Stimulated activated CD8-positive, alpha-beta memory T cell treated with anti-CD3 and anti-CD28 coated beads, Interleukin-15, amount 100 ng/mL, for 24 hours (primary cell): ENCODE measurements around the gene GPC5.
"Not testable (repeated sequence)": the region's sequence is repeated elsewhere in the genome, so short reads cannot be mapped to it uniquely, and the experiment has no call there.

Source experiments
- DNase-seq: peaks from one replicate; pipeline ENCODE4 v3.0.0-alpha.2; 2020; ENCODE audit warnings: low read depth

GPC5 gene

DNA sequence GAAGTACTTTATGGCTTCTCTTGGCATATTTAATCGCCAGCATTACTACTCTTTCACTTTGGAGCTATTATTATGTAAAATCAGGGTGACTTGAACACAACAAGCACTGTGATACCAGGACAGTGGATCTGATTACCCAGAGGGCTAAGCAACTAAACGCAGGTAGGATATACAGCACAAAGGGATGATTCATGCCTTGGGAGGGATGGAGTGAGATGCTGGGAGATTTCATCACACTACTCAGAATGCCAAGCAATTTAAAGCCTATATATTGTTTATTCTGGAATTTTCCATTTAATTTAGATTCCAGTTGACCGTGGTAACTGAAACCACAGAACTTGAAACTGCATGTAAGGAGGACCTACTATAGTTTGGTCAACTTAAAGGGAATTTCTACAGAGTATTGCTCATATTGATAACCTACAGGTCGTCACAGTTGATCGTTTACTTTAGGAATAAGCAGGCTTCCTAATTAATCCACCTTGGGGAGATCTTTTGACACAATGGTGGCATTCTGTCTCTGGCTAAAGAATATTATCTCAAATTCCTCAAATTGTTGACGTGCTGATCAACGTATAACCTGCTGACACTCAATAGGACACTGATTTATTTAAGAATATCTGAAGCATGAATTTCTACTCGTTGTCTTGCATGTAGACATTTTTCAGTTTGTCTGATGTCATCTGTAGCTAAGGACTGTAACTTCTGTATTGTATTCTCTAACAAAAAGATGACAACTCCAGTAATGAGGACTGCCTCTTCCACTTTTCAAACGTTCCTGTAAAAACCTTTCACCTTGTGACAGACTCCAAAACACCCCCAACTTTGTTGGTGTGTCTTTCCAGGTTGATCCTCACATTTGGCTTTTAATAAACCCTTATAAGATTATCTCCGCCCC is 254.2 kb downstream of the GPC5 start:
- no peak for DNase-seq

DNA sequence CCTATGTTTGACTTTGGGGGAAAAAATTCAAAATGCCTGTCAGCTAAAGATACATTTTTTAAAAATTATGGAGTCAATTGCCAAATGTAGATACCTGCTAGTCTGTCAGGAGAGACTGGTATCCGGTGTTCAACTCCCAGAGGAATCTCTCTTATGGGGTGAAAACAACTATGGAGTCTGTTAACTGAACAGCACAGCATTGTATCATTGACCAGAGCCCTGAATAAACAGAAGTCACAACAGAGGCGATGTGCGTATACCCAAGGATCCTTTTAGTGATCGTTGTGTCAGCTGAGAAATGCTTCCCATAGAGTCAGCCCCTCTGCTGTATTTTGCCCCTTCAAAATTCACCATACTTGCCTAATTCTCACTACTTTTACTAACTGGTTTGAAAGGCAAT is 257.3 kb downstream of the GPC5 start:
- DNase-seq: no peak

DNA sequence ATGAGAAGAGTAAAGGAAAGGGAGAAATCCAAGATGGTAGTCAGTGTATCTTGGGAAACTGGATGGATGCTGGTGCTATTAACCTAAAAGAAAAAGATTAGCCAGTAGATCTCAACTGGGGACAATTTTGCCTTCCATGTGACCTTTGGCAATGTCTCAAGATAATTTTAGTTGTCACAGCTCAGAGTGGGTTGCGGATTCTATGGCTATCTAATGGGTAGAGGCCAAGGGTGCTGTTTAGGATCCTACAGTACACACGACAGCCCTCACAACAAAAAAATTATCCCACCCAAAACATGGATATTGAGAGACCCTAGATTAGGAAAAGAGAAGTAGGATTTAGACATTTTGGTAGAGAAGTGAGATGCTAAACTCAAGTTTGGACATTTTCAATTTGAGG is 258.9 kb downstream of the GPC5 start:
- DNase-seq: no peak

DNA sequence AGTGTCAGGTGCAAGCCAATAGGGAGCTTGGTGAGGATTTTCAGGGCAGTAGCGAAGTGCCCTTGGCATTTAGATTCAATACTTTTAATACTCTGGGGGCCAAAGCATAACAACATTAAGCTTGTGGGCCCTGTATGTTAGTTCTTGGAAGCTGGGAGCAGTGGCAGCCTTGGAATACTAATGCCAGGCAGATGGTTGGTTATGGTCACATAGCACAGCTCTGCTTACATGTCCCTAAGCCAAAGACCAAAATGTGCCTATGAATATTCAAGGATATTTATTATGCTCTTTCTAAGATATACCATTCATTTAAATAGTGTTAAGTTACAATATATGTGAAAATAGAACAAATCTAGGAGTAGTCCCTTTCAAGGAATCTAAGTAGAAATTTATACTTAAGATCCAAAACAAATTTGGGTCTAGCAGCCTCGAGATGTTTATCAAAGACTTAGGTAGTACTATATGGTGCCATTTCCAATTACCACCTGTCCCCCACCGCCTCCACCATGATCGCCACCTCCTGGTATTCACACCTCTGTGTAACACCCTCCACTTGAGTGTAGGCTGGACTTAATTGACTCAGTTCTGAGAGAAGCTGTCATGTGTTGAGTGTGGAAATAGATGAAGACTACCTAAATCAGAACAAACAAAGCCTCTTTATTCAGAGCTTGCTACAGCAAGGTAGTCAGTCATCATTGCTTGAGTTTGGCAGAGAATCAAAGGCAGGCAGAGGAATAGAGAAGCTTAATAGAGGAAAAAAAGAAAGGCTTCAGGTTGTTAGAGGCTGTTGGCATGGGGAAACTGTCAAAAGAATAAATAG is 261.0 kb downstream of the GPC5 start:
- DNase-seq: no peak

DNA sequence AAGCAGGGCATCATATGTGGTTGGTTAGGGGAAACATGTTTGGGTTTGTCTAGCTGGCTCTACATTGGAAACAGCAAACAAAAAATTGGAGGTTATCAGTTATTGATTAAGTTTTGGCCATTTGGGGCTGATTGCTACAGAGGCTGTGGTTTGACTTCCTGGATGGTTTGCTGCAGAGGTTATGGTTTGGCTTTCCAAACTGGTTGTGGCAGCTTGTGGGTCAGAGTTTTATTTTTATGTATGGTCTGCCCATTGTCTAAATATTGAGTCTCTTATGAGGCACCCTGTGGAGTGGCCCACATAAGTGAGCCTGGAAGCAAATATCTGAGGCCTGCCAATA is 261.6 kb downstream of the GPC5 start:
- DNase-seq: no peak

DNA sequence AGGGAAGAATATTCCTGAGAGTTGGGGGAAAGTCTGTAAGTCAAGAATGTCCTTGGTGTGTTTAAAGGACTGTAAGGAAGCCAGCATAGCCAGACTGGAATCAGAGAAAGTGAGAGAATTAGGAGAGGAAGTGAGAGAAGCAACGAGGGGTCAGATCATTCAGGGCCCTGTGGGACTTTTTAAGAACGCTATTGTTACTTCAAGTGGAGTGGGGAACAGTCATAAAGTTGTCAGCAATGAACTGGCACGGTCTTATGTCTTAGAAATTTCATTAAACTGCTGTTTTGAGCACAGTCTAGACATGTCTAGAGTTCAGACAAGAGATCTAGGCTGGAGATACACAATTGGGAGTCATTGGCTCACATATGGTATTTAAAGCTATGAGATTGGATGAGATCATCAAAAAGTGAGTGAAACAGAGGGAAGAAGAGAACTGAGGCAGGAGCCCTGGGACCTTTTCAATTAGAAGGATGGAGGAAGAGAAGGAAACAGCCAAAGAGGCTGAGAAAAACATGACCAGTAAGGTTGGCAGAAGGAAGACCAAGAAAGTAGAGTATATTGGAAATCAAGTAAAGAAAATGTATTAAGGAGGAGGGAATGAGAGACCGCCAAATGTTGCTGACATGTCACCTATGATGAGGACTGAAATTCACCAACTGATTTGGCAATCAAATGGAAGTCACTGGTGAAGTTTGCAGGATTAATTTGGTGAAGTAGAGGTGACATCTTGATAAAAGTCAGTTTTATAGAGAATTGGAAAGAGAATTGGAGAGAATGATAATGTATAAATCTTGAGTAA is 263.5 kb downstream of the GPC5 start:
- no peak for DNase-seq

DNA sequence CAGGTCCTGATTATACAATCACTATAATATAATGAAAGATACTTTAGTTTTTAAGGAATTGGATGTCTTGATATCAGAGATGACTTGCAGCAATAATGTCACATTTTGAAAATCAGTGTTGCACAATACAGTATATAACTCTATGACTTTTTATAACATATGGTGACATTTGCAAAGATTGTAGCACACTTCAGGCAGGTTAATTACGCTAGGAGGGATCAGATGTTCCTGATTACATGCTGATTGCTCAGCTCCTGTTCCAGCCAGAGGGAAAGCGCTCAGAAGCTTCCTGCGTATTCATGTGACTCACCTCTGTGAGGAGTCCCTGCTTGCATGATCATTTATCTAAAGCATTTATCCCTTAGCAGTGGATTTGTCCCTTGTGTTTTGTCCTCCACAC is 265.6 kb downstream of the GPC5 start:
- no peak for DNase-seq

DNA sequence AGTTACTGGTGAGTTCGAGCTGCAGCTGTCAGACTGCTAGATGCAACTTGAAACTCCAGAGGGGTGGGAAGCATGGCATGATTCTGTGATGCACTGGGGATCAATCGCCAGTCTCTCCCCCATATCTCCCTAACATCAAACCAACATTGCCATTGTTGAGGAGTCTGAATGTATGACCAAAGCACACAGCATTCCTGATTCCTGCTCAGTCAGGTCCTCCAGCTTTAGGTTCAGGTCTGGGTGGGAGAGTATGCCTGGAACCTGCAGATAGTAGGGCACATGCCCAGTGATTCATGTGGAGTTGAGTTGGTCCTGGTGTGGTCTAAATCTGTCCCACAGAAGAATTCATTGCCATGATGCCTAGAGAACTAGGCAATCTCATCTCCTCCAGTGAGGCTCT is 269.1 kb downstream of the GPC5 start:
- no peak for DNase-seq

DNA sequence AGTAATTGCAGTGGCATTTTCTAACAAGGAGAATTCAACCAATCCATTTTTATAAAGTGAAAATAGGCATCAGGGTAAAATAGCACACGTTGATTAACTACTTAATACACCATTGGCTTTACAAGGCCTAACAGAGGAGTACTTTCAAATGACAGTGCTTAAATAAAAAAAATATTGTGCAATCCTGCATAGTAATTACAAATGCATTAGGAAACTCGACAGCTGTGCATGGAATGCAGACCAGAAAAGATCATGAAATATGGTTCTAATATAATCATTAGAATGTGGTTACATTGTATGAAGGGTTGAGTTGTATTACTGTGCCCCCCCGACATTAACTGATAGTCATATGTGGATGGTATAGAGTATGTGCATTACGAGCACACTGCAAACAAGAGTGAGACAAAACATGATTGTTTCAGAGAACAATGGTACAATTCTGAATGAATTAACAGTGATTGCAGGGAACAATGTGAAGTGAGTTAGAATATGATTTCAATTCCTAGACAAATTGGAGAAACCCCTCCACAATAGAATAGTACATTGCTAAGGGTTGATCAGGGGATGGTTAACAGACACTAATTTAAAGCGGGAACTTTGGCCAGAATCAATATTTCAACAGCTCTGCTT is 270.6 kb downstream of the GPC5 start:
- no peak for DNase-seq

DNA sequence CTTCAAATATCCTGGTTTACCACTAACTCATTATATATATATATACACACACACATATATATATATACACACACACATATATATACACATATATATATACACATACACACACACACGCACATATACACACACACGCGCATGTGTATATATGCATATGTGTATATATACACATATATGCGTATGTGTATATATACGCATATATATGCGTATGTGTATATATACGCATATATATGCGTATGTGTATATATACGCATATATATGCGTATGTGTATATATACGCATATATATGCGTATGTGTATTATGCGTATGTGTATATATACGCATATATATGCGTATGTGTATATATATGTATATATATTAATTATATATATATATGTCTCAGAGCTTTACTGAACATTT is 275.9 kb downstream of the GPC5 start:
- not testable (repeated sequence) for DNase-seq

DNA sequence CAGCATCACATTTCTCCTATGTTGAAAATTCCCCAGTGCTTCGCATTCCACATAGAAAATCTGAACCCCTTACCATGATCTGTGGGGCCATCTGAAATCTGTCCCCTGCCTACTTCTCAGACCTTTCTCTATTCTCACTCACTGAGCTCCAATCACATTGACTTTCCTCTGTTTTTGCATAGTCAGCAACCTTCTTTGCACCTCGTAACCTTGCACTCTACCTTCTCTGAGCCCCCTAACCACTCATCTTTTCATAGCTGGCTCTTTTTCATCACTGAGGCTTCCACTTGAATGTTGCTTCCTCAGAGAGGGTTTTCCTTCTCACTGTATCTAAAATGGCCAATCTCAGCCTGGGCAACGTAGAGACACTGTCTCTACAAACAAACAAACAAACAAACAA is 286.3 kb downstream of the GPC5 start:
- DNase-seq: no peak

DNA sequence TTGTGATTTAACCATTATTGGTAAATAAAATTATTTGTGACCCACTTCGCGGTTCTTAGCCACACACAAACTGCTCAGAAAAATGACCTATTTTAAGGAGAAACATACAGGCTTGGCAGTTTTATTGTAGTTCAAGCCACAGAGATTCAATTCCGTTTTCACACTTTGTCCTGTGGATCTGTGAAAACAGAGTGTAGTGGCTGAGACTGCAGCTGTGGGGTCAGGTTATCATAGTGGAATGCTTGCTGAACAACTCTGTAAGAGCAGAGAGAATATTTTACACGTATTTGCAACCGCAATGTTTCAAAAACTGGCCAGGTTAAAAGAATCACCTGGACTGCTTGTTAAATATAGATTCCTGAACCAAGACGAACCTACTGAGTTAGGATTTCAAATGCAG is 292.5 kb downstream of the GPC5 start:
- DNase-seq: no peak

DNA sequence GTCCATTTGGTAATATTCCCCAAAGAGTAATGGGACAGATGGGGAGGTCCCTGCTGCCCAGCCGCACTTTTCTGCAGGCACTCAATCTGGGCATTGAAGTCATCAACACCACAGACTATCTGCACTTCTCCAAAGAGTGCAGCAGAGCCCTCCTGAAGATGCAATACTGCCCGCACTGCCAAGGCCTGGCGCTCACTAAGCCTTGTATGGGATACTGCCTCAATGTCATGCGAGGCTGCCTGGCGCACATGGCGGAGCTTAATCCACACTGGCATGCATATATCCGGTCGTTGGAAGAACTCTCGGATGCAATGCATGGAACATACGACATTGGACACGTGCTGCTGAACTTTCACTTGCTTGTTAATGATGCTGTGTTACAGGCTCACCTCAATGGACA is 295.0 kb downstream of the GPC5 start:
- no peak for DNase-seq

DNA sequence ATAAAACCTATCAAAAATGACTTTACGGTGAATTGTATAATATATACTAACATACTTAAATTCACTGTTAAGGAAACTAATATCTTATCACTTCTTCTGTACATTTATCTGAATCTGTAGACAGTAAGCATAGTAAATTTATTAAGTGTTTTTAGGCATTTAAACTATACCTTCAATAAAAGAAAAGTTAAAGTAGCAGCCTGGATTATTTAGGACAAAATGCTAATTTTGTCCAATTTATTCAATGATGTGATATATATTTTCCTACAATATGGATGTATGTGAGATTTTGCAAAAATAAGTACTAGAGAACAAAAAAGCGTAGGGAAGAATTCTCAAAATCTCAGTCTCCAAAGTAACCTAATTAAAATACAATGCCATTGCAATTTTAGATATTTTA is 299.9 kb downstream of the GPC5 start:
- DNase-seq: no peak

DNA sequence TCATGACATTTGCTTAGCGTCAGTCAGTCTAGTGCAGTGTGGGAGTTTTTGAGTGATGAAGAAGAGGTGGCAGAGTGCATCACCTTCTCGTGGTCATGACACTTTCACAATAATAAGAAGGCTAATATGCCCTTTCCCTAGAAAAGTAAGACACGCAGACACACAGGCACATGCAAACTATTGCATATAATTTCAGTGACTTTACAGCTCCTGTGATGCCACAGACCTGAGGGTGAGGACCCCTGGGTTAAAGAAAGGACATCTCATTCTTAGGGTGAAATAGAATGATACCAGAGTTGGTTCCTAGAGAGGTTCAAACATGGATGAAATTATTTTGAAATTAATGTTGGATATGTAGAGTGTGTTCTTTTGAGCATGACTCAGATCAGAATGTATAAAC is 300.3 kb downstream of the GPC5 start:
- DNase-seq: no peak

DNA sequence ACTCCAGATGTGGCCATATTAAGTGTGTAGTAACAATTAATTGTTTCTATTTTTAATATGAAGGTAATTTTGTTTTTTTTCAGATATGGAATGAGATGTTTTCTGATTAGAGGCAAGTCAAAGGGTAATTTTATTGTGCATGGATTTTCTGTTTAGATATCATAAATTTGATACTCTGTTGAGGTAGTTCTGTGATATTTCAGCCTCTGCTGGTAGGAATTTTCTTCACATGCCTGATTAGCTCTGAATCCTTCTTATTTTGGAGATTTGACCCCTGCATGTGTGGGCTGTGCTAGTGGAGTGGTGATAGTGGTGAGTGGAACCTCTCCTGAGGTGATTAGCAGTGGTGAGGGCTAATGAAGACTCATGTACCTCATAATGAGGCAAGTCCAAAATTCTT is 301.4 kb downstream of the GPC5 start:
- no peak for DNase-seq

DNA sequence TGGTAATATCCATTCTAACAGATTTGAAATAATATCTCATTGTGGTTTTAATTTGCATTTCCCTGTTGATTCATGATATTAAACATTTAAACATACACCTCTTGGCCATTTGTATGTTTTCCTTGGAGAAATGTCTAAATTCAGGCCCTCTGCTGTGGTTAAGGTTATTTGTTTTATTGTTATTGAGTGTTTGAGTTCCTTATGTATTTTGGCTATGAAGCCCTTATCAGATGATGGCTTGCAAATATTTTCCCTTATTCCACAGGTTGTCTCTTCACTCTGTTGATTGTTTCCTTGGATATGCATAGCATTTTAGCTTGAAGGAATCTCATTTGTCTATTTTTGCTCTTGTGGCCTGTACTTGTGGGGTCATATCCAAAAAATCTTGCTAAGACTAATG is 303.6 kb downstream of the GPC5 start:
- no peak for DNase-seq

DNA sequence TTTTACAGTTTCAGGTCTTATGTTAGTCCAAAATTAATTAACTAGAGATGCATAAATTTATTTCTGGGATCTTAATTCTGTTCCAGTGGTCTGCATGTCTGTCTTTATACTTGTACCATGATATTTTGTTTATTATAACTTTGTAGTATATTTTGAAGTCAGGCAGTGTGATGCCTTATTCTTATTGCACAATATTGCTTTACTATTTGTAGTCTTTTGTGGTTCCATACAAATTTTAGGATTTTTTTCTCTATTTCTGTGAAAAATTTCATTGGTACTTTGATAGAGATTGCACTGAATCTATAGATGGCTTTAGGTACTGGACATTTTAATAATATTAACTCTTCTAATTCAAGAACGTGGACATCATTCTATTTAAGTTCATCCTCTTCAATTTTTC is 304.0 kb downstream of the GPC5 start:
- DNase-seq: no peak

DNA sequence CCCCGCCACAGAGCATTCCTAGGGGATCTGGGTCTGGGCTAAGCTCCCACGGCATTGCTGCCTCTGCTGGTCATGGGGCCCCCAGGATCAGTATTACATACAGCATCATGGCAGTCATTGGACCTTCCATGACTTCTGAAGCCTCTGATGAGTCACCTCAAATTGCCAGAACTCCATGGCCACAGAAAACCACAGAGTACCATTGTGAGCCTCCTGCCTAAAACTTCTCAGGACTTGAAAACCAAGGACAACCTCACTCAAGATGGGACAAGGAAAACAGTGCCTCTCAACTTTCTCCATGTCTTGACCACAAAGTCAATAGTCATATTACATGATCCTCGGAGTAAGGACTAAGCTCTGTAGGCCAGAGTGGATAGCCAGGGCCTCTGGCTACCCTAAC is 306.0 kb downstream of the GPC5 start:
- no peak for DNase-seq

DNA sequence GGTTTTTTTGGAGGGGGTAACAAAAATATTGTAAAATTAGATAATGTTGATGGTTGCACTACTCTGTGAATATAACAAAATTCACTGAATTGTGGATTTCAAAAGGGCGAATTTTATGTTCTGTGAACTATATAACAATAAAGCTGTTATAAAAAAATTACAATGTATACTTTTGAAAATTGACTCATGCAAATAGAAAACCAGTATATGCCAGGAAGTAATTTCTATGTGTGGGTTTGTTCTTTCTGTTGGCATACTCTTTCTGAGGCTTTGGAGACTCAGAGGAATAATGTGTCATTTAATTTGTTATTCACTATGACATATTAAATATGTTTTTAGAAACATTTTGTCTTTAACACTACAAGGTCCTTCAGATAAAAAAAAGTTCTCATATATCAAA is 310.1 kb downstream of the GPC5 start:
- no peak for DNase-seq

DNA sequence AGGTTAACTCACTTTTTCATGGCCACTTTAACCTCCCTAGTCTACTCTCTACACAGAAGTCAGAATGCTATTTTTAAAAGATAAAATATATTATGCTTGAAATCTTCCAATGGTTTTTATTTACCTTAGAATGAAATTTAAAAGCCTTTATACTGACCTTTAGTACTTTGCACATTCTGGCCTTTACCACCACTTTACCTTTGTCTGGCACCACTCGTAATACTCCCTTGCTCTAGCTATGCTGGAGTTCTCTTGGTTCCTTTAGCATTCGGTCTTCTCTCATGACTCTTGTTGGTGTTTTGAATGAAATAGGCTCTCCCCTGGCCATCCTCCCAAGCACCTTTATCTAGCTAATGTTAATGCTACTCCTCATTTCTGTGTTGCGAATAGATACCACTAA is 310.8 kb downstream of the GPC5 start:
- no peak for DNase-seq

DNA sequence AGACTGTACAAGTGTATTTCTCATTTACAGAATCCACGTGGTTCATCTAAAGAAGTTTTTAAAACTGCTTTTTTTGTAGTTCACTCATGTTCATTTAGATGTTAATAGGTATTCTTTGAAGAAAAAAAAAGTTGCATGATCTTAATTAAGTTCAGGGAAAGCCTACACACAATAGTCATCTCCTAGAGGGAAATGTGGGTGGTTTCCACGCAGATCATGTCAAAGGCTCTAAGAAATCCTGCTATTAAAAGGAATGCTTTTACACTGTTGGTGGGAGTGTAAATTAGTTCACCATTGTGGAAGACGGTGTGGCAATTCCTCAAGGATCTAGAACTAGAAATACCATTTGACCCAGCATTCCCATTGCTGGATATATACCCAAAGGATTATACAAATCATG is 312.3 kb downstream of the GPC5 start:
- DNase-seq: no peak
